SK-N-SH (cell line): ENCODE measurements around the gene DAGLB. TPM values are rescaled to one million over a fixed set of nuclear protein-coding genes. Genes with fewer than 3 reads are reported as not detected.
"Not testable (repeated sequence)": the region's sequence is repeated elsewhere in the genome, so short reads cannot be mapped to it uniquely, and the experiment has no call there.

Experiments
- CTCF ChIA-PET: fragments of 300-600, 350-600 bp; formaldehyde crosslinking; extraction: SDS; loops from one replicate; lab custom pipeline; 2021; lab: Yijun Ruan, JAX
- POLR2A ChIA-PET: fragments of 350-600 bp; sonication (Branson Sonifier 250); formaldehyde crosslinking; extraction: SDS; loops from one replicate; lab custom pipeline; 2020; ENCODE audit warnings: antibody characterized with exemption, inconsistent platforms; lab: Yijun Ruan, JAX
- DNase-seq: peaks from one replicate; pipeline ENCODE4 v3.0.0; 2012
- H2AFZ ChIP-seq: fragments of 200-600 bp; sonication (generic); 2 replicates; pipeline ENCODE4 v1.8.1; 2016; ENCODE audit warnings: antibody characterized with exemption, mild to moderate bottlenecking, low read depth
- H3F3A ChIP-seq: fragments of 200-600 bp; sonication (generic); replicated peaks from 2 replicates; pipeline ENCODE3; 2016; ENCODE audit warnings: antibody characterized with exemption, mild to moderate bottlenecking; ENCODE audit not compliant: insufficient read depth
- H3K27ac ChIP-seq, 2 experiments: fragments of 200-500 bp in 1 of 2; fragments of 200-600 bp in 1 of 2; sonication (Bioruptor generic) in 1 of 2; sonication (generic), shearing (Covaris generic) in 1 of 2; 2 replicates each; pipeline versions ENCODE4 v1.5.1 to v1.6.1; 2014 to 2016; ENCODE audit warnings: low read depth in 2 of 2, inconsistent platforms in 1 of 2, low read length in 1 of 2, mild to moderate bottlenecking in 1 of 2, mixed read lengths in 1 of 2
- H3K27me3 ChIP-seq: fragments of 200-600 bp; sonication (generic), shearing (Covaris generic); 2 replicates; pipeline ENCODE4 v1.6.1; 2016; ENCODE audit warnings: mixed run types; ENCODE audit not compliant: insufficient read depth
- H3K36me3 ChIP-seq, 2 experiments: fragments of 200-500 bp in 1 of 2; fragments of 200-600 bp in 1 of 2; sonication (Bioruptor generic) in 1 of 2; sonication (generic) in 1 of 2; replicated peaks in 1 of 2; 2 replicates each; pipeline versions ENCODE3 to v1.5.1; 2014 to 2016; ENCODE audit warnings: low read length in 1 of 2, mild to moderate bottlenecking in 1 of 2; ENCODE audit not compliant: insufficient read depth in 2 of 2, control insufficient read depth in 1 of 2
- H3K4me1 ChIP-seq, 2 experiments: fragments of 200-500 bp in 1 of 2; fragments of 200-600 bp in 1 of 2; sonication (Bioruptor generic) in 1 of 2; sonication (generic), shearing (Covaris generic) in 1 of 2; 2 replicates each; pipeline versions ENCODE4 v1.5.1 to v1.6.1; 2014 to 2016; ENCODE audit warnings: low read depth in 1 of 2, low read length in 1 of 2, mixed run types in 1 of 2; ENCODE audit not compliant: insufficient read depth in 2 of 2, control insufficient read depth in 1 of 2
- H3K4me2 ChIP-seq: fragments of 200-600 bp; sonication (generic), shearing (Covaris generic); 2 replicates; pipeline ENCODE4 v1.6.1; 2017; ENCODE audit warnings: mixed run types
- H3K4me3 ChIP-seq, 2 experiments: fragments of 200-500 bp in 1 of 2; fragments of 200-600 bp in 1 of 2; sonication (Bioruptor generic) in 1 of 2; sonication (generic), shearing (Covaris generic) in 1 of 2; 2 replicates each; pipeline versions ENCODE4 v1.5.1 to v1.8.1; 2014 to 2016; ENCODE audit warnings: low read depth in 2 of 2, inconsistent platforms in 1 of 2, low read length in 1 of 2, mild to moderate bottlenecking in 1 of 2, mixed read lengths in 1 of 2, moderate library complexity in 1 of 2
- H3K79me2 ChIP-seq: fragments of 200-600 bp; sonication (generic); 2 replicates; pipeline ENCODE4 v1.8.1; 2017; ENCODE audit warnings: mild to moderate bottlenecking; ENCODE audit not compliant: insufficient read depth
- H3K9ac ChIP-seq: fragments of 200-600 bp; sonication (generic); 2 replicates; pipeline ENCODE4 v1.6.1; 2017; ENCODE audit warnings: mixed run types
- H3K9me2 ChIP-seq: fragments of 200-600 bp; sonication (generic); 2 replicates; pipeline ENCODE4 v1.6.1; 2017; ENCODE audit warnings: mixed run types
- H3K9me3 ChIP-seq: fragments of 200-600 bp; sonication (generic); 2 replicates; pipeline ENCODE4 v1.6.1; 2017; ENCODE audit warnings: mixed run types, mild to moderate bottlenecking, moderate library complexity
- H4K20me1 ChIP-seq: fragments of 200-600 bp; sonication (generic); 2 replicates; pipeline ENCODE4 v1.6.1; 2017; ENCODE audit warnings: mild to moderate bottlenecking, mixed run types; ENCODE audit not compliant: insufficient read depth
- FOXJ3 ChIP-seq: sonication (generic); formaldehyde crosslinking; IDR thresholded peaks from 2 replicates; pipeline ENCODE4 v1.5.1; 2020; ENCODE audit warnings: mild to moderate bottlenecking, missing genetic modification reagents
- FOXM1 ChIP-seq: IDR thresholded peaks from 2 replicates; pipeline ENCODE4 v1.4.0; 2012; ENCODE audit warnings: low read depth, mild to moderate bottlenecking
- IRF3 ChIP-seq: fragments of 150-350 bp; IDR thresholded peaks from 2 replicates; pipeline ENCODE4 v1.6.1; 2016; ENCODE audit warnings: mild to moderate bottlenecking, low read depth, low read length
- RCOR1 ChIP-seq: fragments of 150-350 bp; IDR thresholded peaks from 2 replicates; pipeline ENCODE4 v1.6.1; 2017; ENCODE audit warnings: antibody characterized with exemption, low read length
- TEAD4 ChIP-seq: IDR thresholded peaks from 2 replicates; pipeline ENCODE4 v1.4.0; 2012; ENCODE audit warnings: mild to moderate bottlenecking, borderline replicate concordance; ENCODE audit not compliant: insufficient read depth
- USF2 ChIP-seq: fragments of 150-350 bp; IDR thresholded peaks from 2 replicates; pipeline ENCODE4 v1.6.1; 2017; ENCODE audit warnings: antibody characterized with exemption, low read length, low read depth, borderline replicate concordance
- YY1 ChIP-seq: IDR thresholded peaks from 2 replicates; pipeline ENCODE4 v1.4.0; 2012; ENCODE audit warnings: low read depth, mild to moderate bottlenecking
- WGBS: methylation state at CpG from one replicate; pipeline ENCODE4 v1.1.6; 2017; ENCODE audit warnings: low lambda C conversion rate; 5-methylcytosine and 5-hydroxymethylcytosine counted together
- polyA plus RNA-seq, 3 experiments: library from polyadenylated mRNA; depleted of rRNA; stranded (reverse); fragments of >200 nt; gene quantifications; 2 replicates each; pipeline ENCODE4 v1.2.3, GENCODE V29; 2012

DAGLB gene
- polyA plus RNA-seq, 1 of the 3 experiments (the other 2 are of a cell fraction), result 24.1 TPM

DNA sequence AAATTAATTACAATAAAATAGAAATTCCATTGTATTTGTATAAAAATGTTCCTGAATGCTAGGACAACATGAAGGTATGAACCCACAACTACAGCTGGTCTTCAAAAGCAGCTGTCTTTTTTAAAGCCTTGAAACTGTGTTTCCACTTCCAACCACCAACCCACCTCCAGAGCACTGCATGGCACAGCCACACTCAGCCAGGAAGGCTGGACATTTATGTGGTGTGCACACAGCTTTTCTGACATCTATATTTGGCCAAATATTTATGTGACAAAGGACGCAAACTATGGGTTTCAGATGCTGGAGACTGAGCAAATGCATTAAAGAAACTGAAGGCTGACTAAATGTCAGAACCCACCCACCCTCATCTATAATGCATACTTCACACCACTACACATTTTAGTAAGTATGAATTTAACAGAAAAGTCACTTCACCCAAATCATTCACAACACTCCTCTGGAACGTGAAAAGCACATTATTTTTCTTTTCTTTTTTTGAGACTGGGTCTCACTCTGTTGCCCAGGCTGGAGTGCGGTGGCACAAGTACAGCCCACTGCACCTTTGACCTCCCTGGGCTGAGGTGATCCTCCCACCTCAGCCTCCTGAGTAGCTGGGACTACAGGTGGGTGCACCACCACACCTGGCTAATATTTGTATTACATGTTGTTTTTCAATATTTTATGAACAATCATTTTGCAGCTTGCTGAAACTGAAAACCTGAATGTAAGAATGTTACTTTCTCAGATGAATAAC, 27.9 kb upstream of the DAGLB start (continued):
- no peak for TF ChIP-seq YY1
- no peak for TF ChIP-seq FOXJ3 (CRISPR knock-in tag)
- TF ChIP-seq, all 33 proteins: peak for 0

DNA sequence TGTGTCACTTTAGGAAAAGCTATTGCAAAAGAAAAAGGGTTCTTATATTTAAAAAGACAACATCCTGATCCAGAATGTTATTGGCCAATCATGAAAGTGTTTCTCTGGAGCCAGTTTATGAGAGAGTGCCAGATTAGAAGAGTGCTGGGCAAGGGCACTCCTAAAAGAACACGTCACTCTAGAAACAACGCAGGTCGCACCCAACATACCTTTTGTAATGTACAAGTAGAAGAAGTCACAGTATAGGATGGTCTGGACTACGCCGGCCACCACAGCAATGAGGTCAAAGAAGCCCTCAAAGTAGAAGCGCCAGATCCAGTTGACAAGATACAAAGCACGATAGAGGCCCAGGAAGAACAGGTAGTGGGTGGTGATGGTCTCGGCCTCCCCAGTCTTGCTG, 18.1 kb upstream of the DAGLB start:
- Histone ChIP-seq H3K9me2 (no peaks in the 10 kb centered on the region), H3K9ac (no peak overlapping the region), H3K9me3 (no peaks in the 10 kb centered on the region), H4K20me1 (peaks cover 32% of the 10 kb centered on the region), H3F3A (peaks cover 48% of the 10 kb centered on the region), H3K4me3 (no peak overlapping the region), H3K4me2 (no peak overlapping the region), H3K27ac (no peak overlapping the region), H3K4me1 (no peaks in the 10 kb centered on the region; a peak in 1 of 4 replicates), H3K27me3 (no peaks in the 10 kb centered on the region), H3K36me3 (peaks cover 62 to 91% of the 10 kb centered on the region in 2 experiments), H2AFZ (no peak overlapping the region), H3K79me2 (peaks cover 62% of the 10 kb centered on the region)
- WGBS, result 97% methylated on average over 8 of the region's 8 CpGs
- POLR2A ChIA-PET, result no interaction called here
- no peak for DNase-seq
- TF ChIP-seq RCOR1, result no peak
- TF ChIP-seq TEAD4, result no peak
- TF ChIP-seq IRF3, result no peak
- TF ChIP-seq FOXJ3 (CRISPR knock-in tag), result no peak
- no peak for TF ChIP-seq FOXM1
- TF ChIP-seq USF2, result no peak
- CTCF ChIA-PET, result no interaction called here

GRCh38 chr7:6463609-6464008, 15.9 kb upstream of the DAGLB start:
- H3K9me3 ChIP-seq, H3K9ac ChIP-seq, H2AFZ ChIP-seq, H3K4me1 ChIP-seq, DNase-seq, H3K27me3 ChIP-seq, H3K4me2 ChIP-seq, H3K9me2 ChIP-seq, POLR2A ChIA-PET, H3K27ac ChIP-seq, H3K4me3 ChIP-seq: not testable (repeated sequence)
- 89% methylated on average over 5 of the region's 5 CpGs for WGBS
- peaks cover 51 to 73% of the 10 kb centered on the region in 2 experiments for H3K36me3 ChIP-seq
- peaks cover 39% of the 10 kb centered on the region; the same call in 1 of the 2 replicates for H3K79me2 ChIP-seq
- CTCF ChIA-PET, result interaction anchor here (1.7 kb wide), 1 partner anchor 21 kb away, joined by 4 read pairs; no protein-coding TSS in a partner anchor
- H3F3A ChIP-seq, result peaks cover 70% of the 10 kb centered on the region
- peaks cover 26% of the 10 kb centered on the region for H4K20me1 ChIP-seq
